K562 (cell line): ENCODE data around the gene C19orf67. TPM values are rescaled to one million over a fixed set of nuclear protein-coding genes. Genes with fewer than 3 reads are reported as not detected.

Experiments used
- CC2D1A ChIP-seq: fragments of 450-650 bp; IDR thresholded peaks from 2 replicates; pipeline ENCODE4 v1.6.1; 2017; ENCODE audit warnings: mild to moderate bottlenecking
- CGGBP1 ChIP-seq: fragments of 250-450 bp; sonication (Bioruptor Pico); IDR thresholded peaks from 2 replicates; pipeline ENCODE4 v1.9.0; 2021; ENCODE audit warnings: mild to moderate bottlenecking
- CREB1 ChIP-seq, 2 experiments: sonication (generic) in 1 of 2; formaldehyde crosslinking in 1 of 2; IDR thresholded peaks; 2 replicates each; pipeline versions ENCODE4 v1.6.1 to v1.8.0; 2012 to 2022; ENCODE audit warnings: inconsistent platforms in 1 of 2, mild to moderate bottlenecking in 1 of 2, missing genetic modification reagents in 1 of 2, moderate library complexity in 1 of 2
- DDX20 ChIP-seq: fragments of 450-650 bp; IDR thresholded peaks from 2 replicates; pipeline ENCODE4 v1.6.1; 2016; ENCODE audit warnings: missing genetic modification characterization, low read depth, mild to moderate bottlenecking, missing compliant biosample characterization, moderate library complexity
- HES1 ChIP-seq: fragments of 450-650 bp; IDR thresholded peaks from 2 replicates; pipeline ENCODE4 v1.6.1; 2016; ENCODE audit warnings: low read depth, mild to moderate bottlenecking, moderate library complexity
- KDM1A ChIP-seq, 2 experiments: fragments of 450-650 bp; IDR thresholded peaks; 2 replicates each; pipeline ENCODE4 v1.6.1; 2016; ENCODE audit warnings: mild to moderate bottlenecking in 2 of 2
- MTA2 ChIP-seq: fragments of 450-650 bp; IDR thresholded peaks from 2 replicates; pipeline ENCODE4 v1.6.1; 2016; ENCODE audit warnings: low read depth
- MXI1 ChIP-seq: IDR thresholded peaks from 2 replicates; pipeline ENCODE4 v1.6.1; 2011; ENCODE audit warnings: low read depth, mild to moderate bottlenecking, improper control_type of control experiment, low read length
- NCOA2 ChIP-seq, 2 experiments: fragments of 450-650 bp; IDR thresholded peaks; 2 replicates each; pipeline ENCODE4 v1.6.1; 2018; ENCODE audit warnings: mild to moderate bottlenecking in 2 of 2, moderate library complexity in 1 of 2; ENCODE audit not compliant: partially characterized antibody in 2 of 2
- NELFE ChIP-seq: IDR thresholded peaks from 2 replicates; pipeline ENCODE4 v1.6.1; 2011; ENCODE audit warnings: mild to moderate bottlenecking; ENCODE audit not compliant: insufficient read depth, insufficient read length
- SAFB2 ChIP-seq: fragments of 200-400 bp; formaldehyde crosslinking; IDR thresholded peaks from 2 replicates; pipeline ENCODE4 v1.6.1; 2018; ENCODE audit warnings: borderline replicate concordance, low read length, low read depth, moderate library complexity; ENCODE audit not compliant: severe bottlenecking
- SPI1 ChIP-seq: IDR thresholded peaks from 2 replicates; pipeline ENCODE4 v1.6.1; 2011; ENCODE audit warnings: low read depth, low read length, control low read depth, borderline replicate concordance
- SRSF1 ChIP-seq: fragments of 200-400 bp; formaldehyde crosslinking; IDR thresholded peaks from 2 replicates; pipeline ENCODE4 v1.6.1; 2017; ENCODE audit warnings: mild to moderate bottlenecking, low read depth, low read length, moderate library complexity
- STAT5A ChIP-seq: IDR thresholded peaks from 2 replicates; pipeline ENCODE4 v1.6.1; 2012; ENCODE audit warnings: low read length, inconsistent platforms, borderline replicate concordance
- TAF7 ChIP-seq: fragments of 450-650 bp; IDR thresholded peaks from 2 replicates; pipeline ENCODE4 v1.6.1; 2016; ENCODE audit warnings: missing genetic modification characterization, missing compliant biosample characterization
- polyA plus RNA-seq, 8 experiments: library from polyadenylated mRNA; depleted of rRNA in 4 of 8; stranded (reverse) in 5 of 8; unstranded in 3 of 8; fragments of >200 nt; fragmentation: Nextera tagmentation in 2 of 8; fragmentation: Illumina TruSeq in 1 of 8; extraction: Ambion mirVana in 2 of 8; extraction: Trizol in 1 of 8; gene quantifications; 2 replicates each; pipeline versions ENCODE4 v1.2.1 to v1.2.3, GENCODE V29; 2011 to 2014; ENCODE audit warnings: inconsistent platforms in 1 of 8, missing spikeins in 1 of 8
- total RNA-seq, 7 experiments: library from RNA; depleted of rRNA in 6 of 7; stranded (reverse); fragments of >200 nt in 6 of 7; fragmentation: Illumina TruSeq in 2 of 7; extraction: Trizol in 2 of 7; gene quantifications; 2 replicates each; pipeline versions ENCODE4 v1.2.1 to v1.2.3, GENCODE V29; 2011 to 2021; ENCODE audit warnings: low replicate concordance in 1 of 7
- TF ChIP-seq, protein P1 (sequence below): conservative IDR thresholded peaks from 2 replicates; pipeline ENCODE4 v1.6.1; 2011; ENCODE audit warnings: low read depth, mild to moderate bottlenecking, low read length; ENCODE audit not compliant: control insufficient read depth
- TF ChIP-seq, protein P2 (sequence below): fragments of 450-650 bp; formaldehyde crosslinking; IDR thresholded peaks from 2 replicates; pipeline ENCODE4 v1.4.0; 2020; ENCODE audit warnings: mild to moderate bottlenecking, moderate library complexity
- TF ChIP-seq, protein P3 (sequence below): fragments of 250-450 bp; sonication (Bioruptor Pico); IDR thresholded peaks from 2 replicates; pipeline ENCODE4 v1.4.0; 2020; ENCODE audit warnings: mild to moderate bottlenecking, moderate library complexity
- TF ChIP-seq, protein P4 (sequence below): sonication (generic); formaldehyde crosslinking; IDR thresholded peaks from 2 replicates; pipeline ENCODE4 v1.8.1; 2022; ENCODE audit warnings: missing genetic modification reagents

The C19orf67 gene
- total and polyA plus RNA-seq, 9 of the 15 experiments (the other 6 are each of a cell fraction or from before 2014, with no cell fraction given): 0.29 to 1.8 (median 0.51) TPM; not detected in 3

DNA sequence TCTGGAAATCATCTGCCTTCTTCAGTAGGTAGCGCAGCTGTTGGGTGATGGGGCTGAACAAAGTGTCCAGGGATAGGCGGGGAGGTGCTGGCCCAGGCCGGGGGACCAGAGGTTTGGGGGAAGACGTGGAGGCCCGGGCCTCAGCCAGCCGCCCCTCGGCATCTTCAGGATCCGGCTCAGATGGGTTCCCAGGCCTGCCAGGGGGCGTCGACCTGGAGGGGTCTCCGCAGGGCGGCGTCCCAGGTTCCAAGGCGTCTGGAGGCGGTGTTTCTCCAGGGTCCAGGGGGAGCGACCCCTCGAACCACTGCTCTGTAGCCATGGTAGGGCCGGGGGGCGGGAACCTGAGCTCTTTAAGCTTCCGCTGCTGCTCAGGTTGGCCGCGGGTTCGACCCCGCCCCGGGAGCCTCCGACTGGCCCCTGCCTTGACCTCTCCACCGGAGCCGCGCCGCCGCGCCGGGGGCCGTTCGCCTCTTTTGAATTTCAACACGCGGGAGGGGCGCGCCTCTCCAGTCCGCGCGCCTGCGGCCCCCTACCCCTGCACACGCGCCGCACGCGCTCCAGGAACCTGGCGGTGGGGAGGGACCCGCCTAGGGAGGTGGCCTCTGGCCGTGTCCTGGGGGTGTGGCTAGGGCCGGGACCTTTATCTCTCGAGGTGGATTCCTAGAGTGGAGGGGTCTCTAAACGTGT is at the start of gene C19orf67 (continued):
- TF ChIP-seq, protein P1, sequence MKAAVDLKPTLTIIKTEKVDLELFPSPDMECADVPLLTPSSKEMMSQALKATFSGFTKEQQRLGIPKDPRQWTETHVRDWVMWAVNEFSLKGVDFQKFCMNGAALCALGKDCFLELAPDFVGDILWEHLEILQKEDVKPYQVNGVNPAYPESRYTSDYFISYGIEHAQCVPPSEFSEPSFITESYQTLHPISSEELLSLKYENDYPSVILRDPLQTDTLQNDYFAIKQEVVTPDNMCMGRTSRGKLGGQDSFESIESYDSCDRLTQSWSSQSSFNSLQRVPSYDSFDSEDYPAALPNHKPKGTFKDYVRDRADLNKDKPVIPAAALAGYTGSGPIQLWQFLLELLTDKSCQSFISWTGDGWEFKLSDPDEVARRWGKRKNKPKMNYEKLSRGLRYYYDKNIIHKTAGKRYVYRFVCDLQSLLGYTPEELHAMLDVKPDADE: no peak; the same call in 1 of the 2 replicates
- TF ChIP-seq, protein P2, sequence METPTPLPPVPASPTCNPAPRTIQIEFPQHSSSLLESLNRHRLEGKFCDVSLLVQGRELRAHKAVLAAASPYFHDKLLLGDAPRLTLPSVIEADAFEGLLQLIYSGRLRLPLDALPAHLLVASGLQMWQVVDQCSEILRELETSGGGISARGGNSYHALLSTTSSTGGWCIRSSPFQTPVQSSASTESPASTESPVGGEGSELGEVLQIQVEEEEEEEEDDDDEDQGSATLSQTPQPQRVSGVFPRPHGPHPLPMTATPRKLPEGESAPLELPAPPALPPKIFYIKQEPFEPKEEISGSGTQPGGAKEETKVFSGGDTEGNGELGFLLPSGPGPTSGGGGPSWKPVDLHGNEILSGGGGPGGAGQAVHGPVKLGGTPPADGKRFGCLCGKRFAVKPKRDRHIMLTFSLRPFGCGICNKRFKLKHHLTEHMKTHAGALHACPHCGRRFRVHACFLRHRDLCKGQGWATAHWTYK (CRISPR knock-in tag): no peak
- TF ChIP-seq CGGBP1 (CRISPR knock-in tag) (no peak), MTA2 (no peak), CREB1 (IDR thresholded peaks at IDR 0.05) (no peak), CREB1 (CRISPR knock-in tag; IDR thresholded peaks at IDR 0.05) (no peak), TAF7 (tag) (no peak), HES1 (peak; percentile 78), SAFB2 (no peak), SPI1 (no peak), MXI1 (no peak), CC2D1A (no peak), NELFE (no peak), STAT5A (no peak), DDX20 (tag) (no peak), NCOA2 (IDR thresholded peaks at IDR 0.05; ENCODE audit: partially characterized antibody in 2 of 2) (no peak), KDM1A (IDR thresholded peaks at IDR 0.05) (no peak), SRSF1 (no peak)
- TF ChIP-seq, protein P3, sequence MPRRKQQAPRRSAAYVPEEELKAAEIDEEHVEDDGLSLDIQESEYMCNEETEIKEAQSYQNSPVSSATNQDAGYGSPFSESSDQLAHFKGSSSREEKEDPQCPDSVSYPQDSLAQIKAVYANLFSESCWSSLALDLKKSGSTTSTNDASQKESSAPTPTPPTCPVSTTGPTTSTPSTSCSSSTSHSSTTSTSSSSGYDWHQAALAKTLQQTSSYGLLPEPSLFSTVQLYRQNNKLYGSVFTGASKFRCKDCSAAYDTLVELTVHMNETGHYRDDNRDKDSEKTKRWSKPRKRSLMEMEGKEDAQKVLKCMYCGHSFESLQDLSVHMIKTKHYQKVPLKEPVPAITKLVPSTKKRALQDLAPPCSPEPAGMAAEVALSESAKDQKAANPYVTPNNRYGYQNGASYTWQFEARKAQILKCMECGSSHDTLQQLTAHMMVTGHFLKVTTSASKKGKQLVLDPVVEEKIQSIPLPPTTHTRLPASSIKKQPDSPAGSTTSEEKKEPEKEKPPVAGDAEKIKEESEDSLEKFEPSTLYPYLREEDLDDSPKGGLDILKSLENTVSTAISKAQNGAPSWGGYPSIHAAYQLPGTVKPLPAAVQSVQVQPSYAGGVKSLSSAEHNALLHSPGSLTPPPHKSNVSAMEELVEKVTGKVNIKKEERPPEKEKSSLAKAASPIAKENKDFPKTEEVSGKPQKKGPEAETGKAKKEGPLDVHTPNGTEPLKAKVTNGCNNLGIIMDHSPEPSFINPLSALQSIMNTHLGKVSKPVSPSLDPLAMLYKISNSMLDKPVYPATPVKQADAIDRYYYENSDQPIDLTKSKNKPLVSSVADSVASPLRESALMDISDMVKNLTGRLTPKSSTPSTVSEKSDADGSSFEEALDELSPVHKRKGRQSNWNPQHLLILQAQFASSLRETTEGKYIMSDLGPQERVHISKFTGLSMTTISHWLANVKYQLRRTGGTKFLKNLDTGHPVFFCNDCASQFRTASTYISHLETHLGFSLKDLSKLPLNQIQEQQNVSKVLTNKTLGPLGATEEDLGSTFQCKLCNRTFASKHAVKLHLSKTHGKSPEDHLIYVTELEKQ (CRISPR knock-in tag): no peak
- TF ChIP-seq, protein P4, sequence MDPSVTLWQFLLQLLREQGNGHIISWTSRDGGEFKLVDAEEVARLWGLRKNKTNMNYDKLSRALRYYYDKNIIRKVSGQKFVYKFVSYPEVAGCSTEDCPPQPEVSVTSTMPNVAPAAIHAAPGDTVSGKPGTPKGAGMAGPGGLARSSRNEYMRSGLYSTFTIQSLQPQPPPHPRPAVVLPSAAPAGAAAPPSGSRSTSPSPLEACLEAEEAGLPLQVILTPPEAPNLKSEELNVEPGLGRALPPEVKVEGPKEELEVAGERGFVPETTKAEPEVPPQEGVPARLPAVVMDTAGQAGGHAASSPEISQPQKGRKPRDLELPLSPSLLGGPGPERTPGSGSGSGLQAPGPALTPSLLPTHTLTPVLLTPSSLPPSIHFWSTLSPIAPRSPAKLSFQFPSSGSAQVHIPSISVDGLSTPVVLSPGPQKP: no peak
